ENCODE results near the gene WDR26.
A peak's percentile ranks its signal among the peaks of the same experiment; 100 is the strongest.
"Not testable (repeated sequence)": the region's sequence is repeated elsewhere in the genome, so short reads cannot be mapped to it uniquely, and the experiment has no call there.

WDR26 gene

GRCh38 chr1:224434691-224435317 is at the start of gene WDR26:
Gene WDR26, minus strand, starts transcription at chr1:224434797.
- peak; percentile 52 to 67 (median 65) for DNase-seq

- not testable (repeated sequence) for DNase-seq
Observed at GRCh38 chr1:224483206-224483605, 48.6 kb upstream of the WDR26 start.

GRCh38 chr1:224482619-224483018 is 48.0 kb upstream of the WDR26 start:
- DNase-seq = no peak

GRCh38 chr1:224481601-224482000 is 47.0 kb upstream of the WDR26 start:
- DNase-seq = no peak

- not testable (repeated sequence) for DNase-seq
Observed at GRCh38 chr1:224480888-224481459, 46.4 kb upstream of the WDR26 start.

- not testable (repeated sequence) for DNase-seq
Observed at GRCh38 chr1:224480200-224480599, 45.6 kb upstream of the WDR26 start.

GRCh38 chr1:224472806-224473205 is 38.2 kb upstream of the WDR26 start:
- no peak for DNase-seq

GRCh38 chr1:224466154-224466553 is 31.6 kb upstream of the WDR26 start:
- DNase-seq = no peak

GRCh38 chr1:224459966-224460365 is 25.4 kb upstream of the WDR26 start:
- no peak for DNase-seq

- no peak for DNase-seq
Observed at GRCh38 chr1:224458996-224459395, 24.4 kb upstream of the WDR26 start.

- no peak for DNase-seq
Observed at GRCh38 chr1:224458296-224458695, 23.7 kb upstream of the WDR26 start.

GRCh38 chr1:224457782-224458144 is 23.2 kb upstream of the WDR26 start:
- DNase-seq = no peak

- DNase-seq = no peak
Observed at GRCh38 chr1:224456637-224456953, 22.0 kb upstream of the WDR26 start.

- no peak for DNase-seq
Observed at GRCh38 chr1:224454402-224455055, 19.9 kb upstream of the WDR26 start.

GRCh38 chr1:224450561-224451350 is 16.2 kb upstream of the WDR26 start:
- no peak for DNase-seq

GRCh38 chr1:224450159-224450558 is 15.6 kb upstream of the WDR26 start:
- no peak for DNase-seq

- DNase-seq = no peak
Observed at GRCh38 chr1:224448453-224449017, 13.9 kb upstream of the WDR26 start.

- no peak for DNase-seq
Observed at GRCh38 chr1:224447971-224448370, 13.4 kb upstream of the WDR26 start.

- no peak for DNase-seq
Observed at GRCh38 chr1:224447251-224447650, 12.7 kb upstream of the WDR26 start.

GRCh38 chr1:224438989-224439388 is 4.4 kb upstream of the WDR26 start:
- DNase-seq = no peak

- no peak for DNase-seq
Observed at GRCh38 chr1:224435999-224436398, 1.4 kb upstream of the WDR26 start.

- DNase-seq = no peak
Observed at GRCh38 chr1:224435318-224435763, 744 bp upstream of the WDR26 start.

Measured in activated CD4-positive, CD25-positive, alpha-beta regulatory T cell (primary cell).